IMR-90 (cell line): Measurements from ENCODE around the gene DHX9. TPM values are rescaled to one million over a fixed set of nuclear protein-coding genes. Genes with fewer than 3 reads are reported as not detected.

Experiments
- ATAC-seq: fragments of 200-7000 bp; cut with Tn5 transposase; 2 replicates; pipeline ENCODE4 v1.9.1; 2020; ENCODE audit warnings: low read depth, mild to moderate bottlenecking, moderate library complexity
- BruUV-seq: library from RNA; stranded (reverse); fragments of 400-500 nt; replicated peaks from 2 replicates; lab custom pipeline; 2021; lab: Mats Ljungman, UMichigan
- CTCF ChIA-PET: fragments of 300-600 bp; formaldehyde crosslinking; extraction: SDS; loops from one replicate; lab custom pipeline; 2021; ENCODE audit warnings: antibody characterized with exemption; lab: Yijun Ruan, JAX
- POLR2A ChIA-PET: fragments of 300-600 bp; sonication (Branson Sonifier 250); formaldehyde crosslinking; loops from one replicate; lab custom pipeline; 2022; ENCODE audit warnings: antibody characterized with exemption; ENCODE audit not compliant: unreplicated experiment; lab: Charles Lee
- DNase-seq: peaks from one replicate; pipeline ENCODE4 v3.0.0; 2013
- H2AFZ ChIP-seq: replicated peaks from 2 replicates; pipeline ENCODE3; 2013; ENCODE audit warnings: low read length, mild to moderate bottlenecking; ENCODE audit not compliant: poor library complexity
- H2AK5ac ChIP-seq: 2 replicates; pipeline ENCODE4 v1.6.1; 2013; ENCODE audit warnings: low read depth, low read length, inconsistent platforms
- H2AK9ac ChIP-seq: replicated peaks from 2 replicates; pipeline ENCODE3; 2013; ENCODE audit warnings: mild to moderate bottlenecking, low read depth, low read length, moderate library complexity; ENCODE audit not compliant: poor library complexity
- H2BK120ac ChIP-seq: 2 replicates; pipeline ENCODE4 v1.6.1; 2013; ENCODE audit warnings: low read depth, low read length, inconsistent platforms
- H2BK15ac ChIP-seq: 3 replicates; pipeline ENCODE4 v1.6.1; 2013; ENCODE audit warnings: low read depth, low read length, inconsistent platforms
- H2BK20ac ChIP-seq: 2 replicates; pipeline ENCODE4 v1.6.1; 2013; ENCODE audit warnings: low read depth, mild to moderate bottlenecking, inconsistent platforms, low read length, moderate library complexity
- H2BK5ac ChIP-seq: 2 replicates; pipeline ENCODE4 v1.6.1; 2013; ENCODE audit warnings: mild to moderate bottlenecking, low read depth, low read length, inconsistent platforms; ENCODE audit not compliant: poor library complexity, severe bottlenecking
- H3K14ac ChIP-seq: replicated peaks from 2 replicates; pipeline ENCODE4 v1.6.1; 2013; ENCODE audit warnings: low read depth, low read length, inconsistent platforms
- H3K18ac ChIP-seq: 2 replicates; pipeline ENCODE4 v1.6.1; 2013; ENCODE audit warnings: low read depth, low read length, control low read depth
- H3K23ac ChIP-seq: 2 replicates; pipeline ENCODE4 v1.6.1; 2013; ENCODE audit warnings: low read depth, low read length, inconsistent platforms
- H3K27ac ChIP-seq: 2 replicates; pipeline ENCODE4 v1.5.1; 2013; ENCODE audit warnings: mild to moderate bottlenecking, control low read depth, low read length; ENCODE audit not compliant: insufficient read depth
- H3K27me3 ChIP-seq: 2 replicates; pipeline ENCODE4 v1.6.1; 2013; ENCODE audit warnings: low read length; ENCODE audit not compliant: control insufficient read depth, insufficient read depth
- H3K36me3 ChIP-seq: 2 replicates; pipeline ENCODE4 v1.6.1; 2013; ENCODE audit warnings: low read length, mixed read lengths; ENCODE audit not compliant: control insufficient read depth, insufficient read depth
- H3K4ac ChIP-seq: 2 replicates; pipeline ENCODE4 v1.6.1; 2013; ENCODE audit warnings: low read depth, low read length, inconsistent platforms
- H3K4me1 ChIP-seq: 2 replicates; pipeline ENCODE4 v1.6.1; 2013; ENCODE audit warnings: low read length, mixed read lengths; ENCODE audit not compliant: control insufficient read depth, insufficient read depth
- H3K4me2 ChIP-seq: 2 replicates; pipeline ENCODE4 v1.6.1; 2013; ENCODE audit warnings: low read depth, mild to moderate bottlenecking, control low read depth, low read length, moderate library complexity
- H3K4me3 ChIP-seq: 2 replicates; pipeline ENCODE4 v1.5.1; 2013; ENCODE audit warnings: low read depth, mild to moderate bottlenecking, control low read depth, low read length, moderate library complexity; ENCODE audit not compliant: insufficient read depth
- H3K56ac ChIP-seq: 2 replicates; pipeline ENCODE4 v1.6.1; 2013; ENCODE audit warnings: low read length, inconsistent platforms; ENCODE audit not compliant: insufficient read depth; ENCODE audit errors: extremely low read depth
- H3K79me1 ChIP-seq, 2 experiments: 2 replicates each; pipeline ENCODE4 v1.6.1; 2013; ENCODE audit warnings: low read length in 2 of 2, inconsistent platforms in 1 of 2, low read depth in 1 of 2
- H3K9ac ChIP-seq: 2 replicates; pipeline ENCODE4 v1.6.1; 2013; ENCODE audit warnings: low read depth, low read length, control low read depth
- H3K9me1 ChIP-seq: 2 replicates; pipeline ENCODE4 v1.6.1; 2013; ENCODE audit warnings: low read length, inconsistent platforms; ENCODE audit not compliant: insufficient read depth
- H3K9me3 ChIP-seq: 2 replicates; pipeline ENCODE4 v1.6.1; 2013; ENCODE audit warnings: low read length; ENCODE audit not compliant: control insufficient read depth, insufficient read depth
- H4K20me1 ChIP-seq: 2 replicates; pipeline ENCODE4 v1.6.1; 2013; ENCODE audit warnings: low read length, inconsistent platforms; ENCODE audit not compliant: insufficient read depth
- H4K5ac ChIP-seq: 2 replicates; pipeline ENCODE4 v1.6.1; 2013; ENCODE audit warnings: mild to moderate bottlenecking, low read depth, low read length, control low read depth
- H4K8ac ChIP-seq, 2 experiments: 2 replicates each; pipeline ENCODE4 v1.6.1; 2013; ENCODE audit warnings: low read depth in 2 of 2, low read length in 2 of 2, control low read depth in 1 of 2, inconsistent platforms in 1 of 2
- H4K91ac ChIP-seq: 2 replicates; pipeline ENCODE4 v1.6.1; 2013; ENCODE audit warnings: low read depth, low read length, inconsistent platforms; ENCODE audit not compliant: insufficient read depth
- BHLHE40 ChIP-seq: fragments of 150-350 bp; IDR thresholded peaks from 2 replicates; pipeline ENCODE4 v1.6.1; 2016; ENCODE audit warnings: mild to moderate bottlenecking, low read depth, low read length
- CEBPB ChIP-seq: IDR thresholded peaks from 2 replicates; pipeline ENCODE4 v1.6.1; 2012; ENCODE audit warnings: low read depth, low read length, improper control_type of control experiment
- CHD1 ChIP-seq: IDR thresholded peaks from 2 replicates; pipeline ENCODE4 v1.6.1; 2012; ENCODE audit warnings: low read depth, low read length, improper control_type of control experiment
- ELK1 ChIP-seq: fragments of 150-350 bp; IDR thresholded peaks from 2 replicates; pipeline ENCODE4 v1.6.1; 2016; ENCODE audit warnings: low read depth, mild to moderate bottlenecking, low read length, moderate library complexity, borderline replicate concordance
- FOS ChIP-seq: fragments of 150-350 bp; IDR thresholded peaks from 2 replicates; pipeline ENCODE4 v1.6.1; 2016; ENCODE audit warnings: low read depth, low read length
- MAFK ChIP-seq: IDR thresholded peaks from 2 replicates; pipeline ENCODE4 v1.6.1; 2012; ENCODE audit warnings: low read depth, low read length, improper control_type of control experiment
- MAZ ChIP-seq: IDR thresholded peaks from 2 replicates; pipeline ENCODE4 v1.6.1; 2012; ENCODE audit warnings: low read depth, mild to moderate bottlenecking, low read length, improper control_type of control experiment, moderate library complexity, borderline replicate concordance
- MXI1 ChIP-seq: IDR thresholded peaks from 2 replicates; pipeline ENCODE4 v1.6.1; 2012; ENCODE audit warnings: low read depth, mild to moderate bottlenecking, low read length, moderate library complexity, borderline replicate concordance
- NFE2L2 ChIP-seq: fragments of 150-350 bp; IDR thresholded peaks from 2 replicates; pipeline ENCODE4 v1.6.1; 2016; ENCODE audit warnings: low read depth, mild to moderate bottlenecking, low read length
- RAD21 ChIP-seq: IDR thresholded peaks from 2 replicates; pipeline ENCODE4 v1.6.1; 2012; ENCODE audit warnings: low read length, improper control_type of control experiment
- RCOR1 ChIP-seq: IDR thresholded peaks from 2 replicates; pipeline ENCODE4 v1.6.1; 2012; ENCODE audit warnings: mild to moderate bottlenecking, low read length, improper control_type of control experiment; ENCODE audit not compliant: insufficient replicate concordance
- RFX5 ChIP-seq: IDR thresholded peaks from 2 replicates; pipeline ENCODE4 v1.8.0; 2012; ENCODE audit warnings: low read depth, mild to moderate bottlenecking, low read length, moderate library complexity
- SMC3 ChIP-seq: fragments of 150-350 bp; IDR thresholded peaks from 2 replicates; pipeline ENCODE4 v1.6.1; 2016; ENCODE audit warnings: low read depth, mild to moderate bottlenecking, antibody characterized with exemption, low read length, moderate library complexity
- USF2 ChIP-seq: fragments of 150-350 bp; IDR thresholded peaks from 2 replicates; pipeline ENCODE4 v1.6.1; 2017; ENCODE audit warnings: mild to moderate bottlenecking, antibody characterized with exemption, low read length, low read depth
- WGBS, 2 experiments: methylation state at CpG; one replicate each; pipeline versions ENCODE4 v1.1.5 to v1.1.7; 2013; ENCODE audit warnings: missing lambda C conversion rate in 2 of 2; ENCODE audit not compliant: insufficient read length in 1 of 2; ENCODE audit errors: extremely low coverage in 2 of 2; 5-methylcytosine and 5-hydroxymethylcytosine counted together
- dilution Hi-C: fragments of 300-500 bp; cut with HindIII; formaldehyde crosslinking; loops from one replicate; pipeline ENCODE4 v1.14.3; 2018; ENCODE audit warnings: low sequenced_read_pairs; ENCODE audit not compliant: unreplicated experiment
- in situ Hi-C: fragments of 300-500 bp; cut with MboI; formaldehyde crosslinking; loops from 3 replicates; pipeline ENCODE4 v1.14.3; 2019; ENCODE audit warnings: low sequenced_read_pairs, inconsistent platforms, mixed read lengths
- intact Hi-C: fragments of 100-400 bp; cut with micrococcal nuclease; formaldehyde crosslinking; loops from 2 replicates; pipeline ENCODE4 v1.10.0; 2022
- polyA plus RNA-seq, 3 experiments: library from polyadenylated mRNA; depleted of rRNA; stranded (reverse); fragments of >200 nt; gene quantifications; 2 replicates each; pipeline ENCODE4 v1.2.3, GENCODE V29; 2012; ENCODE audit warnings: low replicate concordance in 1 of 3
- total RNA-seq: library from RNA; depleted of rRNA; stranded (reverse); fragments of >200 nt; gene quantifications from 2 replicates; pipeline ENCODE4 v1.2.3, GENCODE V29; 2012

The DHX9 gene
- total and polyA plus RNA-seq, 2 of the 4 experiments (the other 2 are of a cell fraction), result 119 to 211 TPM

GRCh38 chr1:182845894-182846293, 6.7 kb downstream of the DHX9 start:
- no peak overlapping the region for H3K23ac ChIP-seq
- no TSS peak for BruUV-seq
- no peak overlapping the region for H4K5ac ChIP-seq
- no peak overlapping the region for H4K8ac ChIP-seq
- ATAC-seq (no peak), DNase-seq (no peak)
- H3K56ac ChIP-seq, result no peak overlapping the region
- peaks cover 11% of the 10 kb centered on the region for H3K9me1 ChIP-seq
- dilution Hi-C loops, result no loop called here
- peaks cover 40% of the 10 kb centered on the region for H3K36me3 ChIP-seq
- no peak overlapping the region for H3K14ac ChIP-seq
- H3K4me2 ChIP-seq, result no peak overlapping the region
- H3K27ac ChIP-seq, result no peak overlapping the region
- no peak overlapping the region for H2AFZ ChIP-seq
- peaks cover 14 to 37% of the 10 kb centered on the region in 2 experiments for H3K79me1 ChIP-seq
- H2BK15ac ChIP-seq, result no peak overlapping the region
- H4K91ac ChIP-seq, result no peak overlapping the region
- H3K4ac ChIP-seq, result no peak overlapping the region
- no peak overlapping the region for H3K9ac ChIP-seq
- H3K9me3 ChIP-seq, result no peaks in the 10 kb centered on the region
- no peak overlapping the region for H3K18ac ChIP-seq
- POLR2A ChIA-PET, result no interaction called here
- H2AK9ac ChIP-seq, result no peak overlapping the region
- no CpG with 5 or more reads among the region's 5 CpGs for WGBS, 2 experiments
- H2AK5ac ChIP-seq, result no peak overlapping the region
- no peak overlapping the region for H2BK20ac ChIP-seq
- TF ChIP-seq BHLHE40 (no peak), RAD21 (no peak), SMC3 (no peak), RFX5 (no peak), MAFK (no peak), FOS (no peak), USF2 (no peak), ELK1 (no peak), NFE2L2 (no peak), RCOR1 (no peak), MXI1 (no peak), CHD1 (no peak), CEBPB (no peak), MAZ (no peak)
- in situ Hi-C loops, result no loop called here
- no peak overlapping the region for H2BK5ac ChIP-seq
- CTCF ChIA-PET, result no interaction called here
- H4K20me1 ChIP-seq, result peaks cover 91% of the 10 kb centered on the region
- H3K4me1 ChIP-seq, result no peaks in the 10 kb centered on the region; the same call in 1 of the 2 replicates
- intact Hi-C loops, result no loop called here
- H3K27me3 ChIP-seq, result no peaks in the 10 kb centered on the region
- no peak overlapping the region for H3K4me3 ChIP-seq
- H2BK120ac ChIP-seq, result no peak overlapping the region
